IMR-90 (cell line): Measurements from ENCODE around the gene SYTL2. TPM values are rescaled to one million over a fixed set of nuclear protein-coding genes. Genes with fewer than 3 reads are reported as not detected.

Source experiments
- ATAC-seq: fragments of 200-7000 bp; cut with Tn5 transposase; 2 replicates; pipeline ENCODE4 v1.9.1; 2020; ENCODE audit warnings: low read depth, mild to moderate bottlenecking, moderate library complexity
- BruUV-seq: library from RNA; stranded (reverse); fragments of 400-500 nt; replicated peaks from 2 replicates; lab custom pipeline; 2021; lab: Mats Ljungman, UMichigan
- CTCF ChIA-PET: fragments of 300-600 bp; formaldehyde crosslinking; extraction: SDS; loops from one replicate; lab custom pipeline; 2021; ENCODE audit warnings: antibody characterized with exemption; lab: Yijun Ruan, JAX
- POLR2A ChIA-PET: fragments of 300-600 bp; sonication (Branson Sonifier 250); formaldehyde crosslinking; loops from one replicate; lab custom pipeline; 2022; ENCODE audit warnings: antibody characterized with exemption; ENCODE audit not compliant: unreplicated experiment; lab: Charles Lee
- DNase-seq: peaks from one replicate; pipeline ENCODE4 v3.0.0; 2013
- H2AFZ ChIP-seq: replicated peaks from 2 replicates; pipeline ENCODE3; 2013; ENCODE audit warnings: low read length, mild to moderate bottlenecking; ENCODE audit not compliant: poor library complexity
- H2AK5ac ChIP-seq: 2 replicates; pipeline ENCODE4 v1.6.1; 2013; ENCODE audit warnings: low read depth, low read length, inconsistent platforms
- H2AK9ac ChIP-seq: replicated peaks from 2 replicates; pipeline ENCODE3; 2013; ENCODE audit warnings: mild to moderate bottlenecking, low read depth, low read length, moderate library complexity; ENCODE audit not compliant: poor library complexity
- H2BK120ac ChIP-seq: 2 replicates; pipeline ENCODE4 v1.6.1; 2013; ENCODE audit warnings: low read depth, low read length, inconsistent platforms
- H2BK15ac ChIP-seq: 3 replicates; pipeline ENCODE4 v1.6.1; 2013; ENCODE audit warnings: low read depth, low read length, inconsistent platforms
- H2BK20ac ChIP-seq: 2 replicates; pipeline ENCODE4 v1.6.1; 2013; ENCODE audit warnings: low read depth, mild to moderate bottlenecking, inconsistent platforms, low read length, moderate library complexity
- H2BK5ac ChIP-seq: 2 replicates; pipeline ENCODE4 v1.6.1; 2013; ENCODE audit warnings: mild to moderate bottlenecking, low read depth, low read length, inconsistent platforms; ENCODE audit not compliant: poor library complexity, severe bottlenecking
- H3K14ac ChIP-seq: replicated peaks from 2 replicates; pipeline ENCODE4 v1.6.1; 2013; ENCODE audit warnings: low read depth, low read length, inconsistent platforms
- H3K18ac ChIP-seq: 2 replicates; pipeline ENCODE4 v1.6.1; 2013; ENCODE audit warnings: low read depth, low read length, control low read depth
- H3K23ac ChIP-seq: 2 replicates; pipeline ENCODE4 v1.6.1; 2013; ENCODE audit warnings: low read depth, low read length, inconsistent platforms
- H3K27ac ChIP-seq: 2 replicates; pipeline ENCODE4 v1.5.1; 2013; ENCODE audit warnings: mild to moderate bottlenecking, control low read depth, low read length; ENCODE audit not compliant: insufficient read depth
- H3K27me3 ChIP-seq: 2 replicates; pipeline ENCODE4 v1.6.1; 2013; ENCODE audit warnings: low read length; ENCODE audit not compliant: control insufficient read depth, insufficient read depth
- H3K36me3 ChIP-seq: 2 replicates; pipeline ENCODE4 v1.6.1; 2013; ENCODE audit warnings: low read length, mixed read lengths; ENCODE audit not compliant: control insufficient read depth, insufficient read depth
- H3K4ac ChIP-seq: 2 replicates; pipeline ENCODE4 v1.6.1; 2013; ENCODE audit warnings: low read depth, low read length, inconsistent platforms
- H3K4me1 ChIP-seq: 2 replicates; pipeline ENCODE4 v1.6.1; 2013; ENCODE audit warnings: low read length, mixed read lengths; ENCODE audit not compliant: control insufficient read depth, insufficient read depth
- H3K4me2 ChIP-seq: 2 replicates; pipeline ENCODE4 v1.6.1; 2013; ENCODE audit warnings: low read depth, mild to moderate bottlenecking, control low read depth, low read length, moderate library complexity
- H3K4me3 ChIP-seq: 2 replicates; pipeline ENCODE4 v1.5.1; 2013; ENCODE audit warnings: low read depth, mild to moderate bottlenecking, control low read depth, low read length, moderate library complexity; ENCODE audit not compliant: insufficient read depth
- H3K56ac ChIP-seq: 2 replicates; pipeline ENCODE4 v1.6.1; 2013; ENCODE audit warnings: low read length, inconsistent platforms; ENCODE audit not compliant: insufficient read depth; ENCODE audit errors: extremely low read depth
- H3K79me1 ChIP-seq, 2 experiments: 2 replicates each; pipeline ENCODE4 v1.6.1; 2013; ENCODE audit warnings: low read length in 2 of 2, inconsistent platforms in 1 of 2, low read depth in 1 of 2
- H3K9ac ChIP-seq: 2 replicates; pipeline ENCODE4 v1.6.1; 2013; ENCODE audit warnings: low read depth, low read length, control low read depth
- H3K9me1 ChIP-seq: 2 replicates; pipeline ENCODE4 v1.6.1; 2013; ENCODE audit warnings: low read length, inconsistent platforms; ENCODE audit not compliant: insufficient read depth
- H3K9me3 ChIP-seq: 2 replicates; pipeline ENCODE4 v1.6.1; 2013; ENCODE audit warnings: low read length; ENCODE audit not compliant: control insufficient read depth, insufficient read depth
- H4K20me1 ChIP-seq: 2 replicates; pipeline ENCODE4 v1.6.1; 2013; ENCODE audit warnings: low read length, inconsistent platforms; ENCODE audit not compliant: insufficient read depth
- H4K5ac ChIP-seq: 2 replicates; pipeline ENCODE4 v1.6.1; 2013; ENCODE audit warnings: mild to moderate bottlenecking, low read depth, low read length, control low read depth
- H4K8ac ChIP-seq, 2 experiments: 2 replicates each; pipeline ENCODE4 v1.6.1; 2013; ENCODE audit warnings: low read depth in 2 of 2, low read length in 2 of 2, control low read depth in 1 of 2, inconsistent platforms in 1 of 2
- H4K91ac ChIP-seq: 2 replicates; pipeline ENCODE4 v1.6.1; 2013; ENCODE audit warnings: low read depth, low read length, inconsistent platforms; ENCODE audit not compliant: insufficient read depth
- BHLHE40 ChIP-seq: fragments of 150-350 bp; IDR thresholded peaks from 2 replicates; pipeline ENCODE4 v1.6.1; 2016; ENCODE audit warnings: mild to moderate bottlenecking, low read depth, low read length
- CTCF ChIP-seq: conservative IDR thresholded peaks from 2 replicates; pipeline ENCODE4 v1.5.1; 2012; ENCODE audit warnings: mild to moderate bottlenecking, low read depth, low read length, improper control_type of control experiment
- ELK1 ChIP-seq: fragments of 150-350 bp; IDR thresholded peaks from 2 replicates; pipeline ENCODE4 v1.6.1; 2016; ENCODE audit warnings: low read depth, mild to moderate bottlenecking, low read length, moderate library complexity, borderline replicate concordance
- NFE2L2 ChIP-seq: fragments of 150-350 bp; IDR thresholded peaks from 2 replicates; pipeline ENCODE4 v1.6.1; 2016; ENCODE audit warnings: low read depth, mild to moderate bottlenecking, low read length
- RAD21 ChIP-seq: IDR thresholded peaks from 2 replicates; pipeline ENCODE4 v1.6.1; 2012; ENCODE audit warnings: low read length, improper control_type of control experiment
- RCOR1 ChIP-seq: IDR thresholded peaks from 2 replicates; pipeline ENCODE4 v1.6.1; 2012; ENCODE audit warnings: mild to moderate bottlenecking, low read length, improper control_type of control experiment; ENCODE audit not compliant: insufficient replicate concordance
- USF2 ChIP-seq: fragments of 150-350 bp; IDR thresholded peaks from 2 replicates; pipeline ENCODE4 v1.6.1; 2017; ENCODE audit warnings: mild to moderate bottlenecking, antibody characterized with exemption, low read length, low read depth
- WGBS, 2 experiments: methylation state at CpG; one replicate each; pipeline versions ENCODE4 v1.1.5 to v1.1.7; 2013; ENCODE audit warnings: missing lambda C conversion rate in 2 of 2; ENCODE audit not compliant: insufficient read length in 1 of 2; ENCODE audit errors: extremely low coverage in 2 of 2; 5-methylcytosine and 5-hydroxymethylcytosine counted together
- dilution Hi-C: fragments of 300-500 bp; cut with HindIII; formaldehyde crosslinking; loops from one replicate; pipeline ENCODE4 v1.14.3; 2018; ENCODE audit warnings: low sequenced_read_pairs; ENCODE audit not compliant: unreplicated experiment
- in situ Hi-C: fragments of 300-500 bp; cut with MboI; formaldehyde crosslinking; loops from 3 replicates; pipeline ENCODE4 v1.14.3; 2019; ENCODE audit warnings: low sequenced_read_pairs, inconsistent platforms, mixed read lengths
- intact Hi-C: fragments of 100-400 bp; cut with micrococcal nuclease; formaldehyde crosslinking; loops from 2 replicates; pipeline ENCODE4 v1.10.0; 2022
- polyA plus RNA-seq, 3 experiments: library from polyadenylated mRNA; depleted of rRNA; stranded (reverse); fragments of >200 nt; gene quantifications; 2 replicates each; pipeline ENCODE4 v1.2.3, GENCODE V29; 2012; ENCODE audit warnings: low replicate concordance in 1 of 3
- total RNA-seq: library from RNA; depleted of rRNA; stranded (reverse); fragments of >200 nt; gene quantifications from 2 replicates; pipeline ENCODE4 v1.2.3, GENCODE V29; 2012

Gene SYTL2
- total and polyA plus RNA-seq, 2 of the 4 experiments (the other 2 are of a cell fraction), result 45.2 to 70.0 TPM

GRCh38 chr11:85809863-85810262, 1.1 kb downstream of the SYTL2 start:
- BruUV-seq, result no TSS peak
- no peaks in the 10 kb centered on the region for H3K27me3 ChIP-seq
- H2BK5ac ChIP-seq, result no peak overlapping the region
- no peaks in the 10 kb centered on the region for H3K9me3 ChIP-seq
- no peaks in the 10 kb centered on the region for H4K20me1 ChIP-seq
- peak overlapping the region; percentile 31 for H3K14ac ChIP-seq
- POLR2A ChIA-PET, result no interaction called here
- peak overlapping the region; percentile 71 for H2AK9ac ChIP-seq
- ATAC-seq, result no peak
- H2BK20ac ChIP-seq, result peak overlapping the region; percentile 32; the same call in 1 of the 2 replicates
- H2BK15ac ChIP-seq, result 0 out of 3 replicates have a peak overlapping the region, but pooled peaks have one; percentile 7
- H3K9ac ChIP-seq, result peak overlapping the region; percentile 71
- CTCF ChIA-PET, result interaction anchor here (0.5 to 2.4 kb wide), 8 partner anchors 12 to 115 kb away, joined by 3 to 17 read pairs (median 4); no protein-coding TSS in a partner anchor
- H4K5ac ChIP-seq, result no peak overlapping the region
- dilution Hi-C loops, result no loop called here
- no peak for TF ChIP-seq BHLHE40
- no peak for TF ChIP-seq ELK1
- no peak for TF ChIP-seq CTCF
- no peak for TF ChIP-seq NFE2L2
- no peak for TF ChIP-seq RCOR1
- no peak for TF ChIP-seq RAD21
- TF ChIP-seq USF2, result no peak
- H2AK5ac ChIP-seq, result peak overlapping the region; percentile 57; the same call in 1 of the 2 replicates
- peak overlapping the region; percentile 8; the same call in 1 of the 2 replicates for H4K91ac ChIP-seq
- peaks cover 14% of the 10 kb centered on the region for H3K4me1 ChIP-seq
- peak overlapping the region; percentile 98 for H3K4me2 ChIP-seq
- H3K36me3 ChIP-seq, result no peaks in the 10 kb centered on the region
- no CpG with 5 or more reads among the region's 4 CpGs for whole genome bisulfite sequencing, 2 experiments
- H3K9me1 ChIP-seq, result peaks cover 15% of the 10 kb centered on the region
- H4K8ac ChIP-seq, result peak overlapping the region in 1 of 2 experiments; percentile 33; a peak in 1 of 4 replicates
- H3K56ac ChIP-seq, result no peak overlapping the region
- peak overlapping the region; percentile 67 for H3K4ac ChIP-seq
- peak overlapping the region; percentile 91 for H2AFZ ChIP-seq
- intact Hi-C loops, result loop anchor here (5.0 kb wide), 1 partner anchor 93 kb away; no protein-coding TSS in a partner anchor
- in situ Hi-C loops, result no loop called here
- H3K23ac ChIP-seq, result peak overlapping the region; percentile 71
- peak overlapping the region; percentile 75 for H3K4me3 ChIP-seq
- peak overlapping the region; percentile 33; the same call in 1 of the 2 replicates for H2BK120ac ChIP-seq
- H3K27ac ChIP-seq, result no peak overlapping the region
- DNase-seq, result no peak
- 0 out of 2 replicates have a peak overlapping the region, but pooled peaks have one; percentile 7 for H3K18ac ChIP-seq
- H3K79me1 ChIP-seq, result peaks cover 19 to 40% of the 10 kb centered on the region in 2 experiments
